ENCODE measurements around the gene GPC3. TPM values are rescaled to one million over a fixed set of nuclear protein-coding genes. Genes with fewer than 3 reads are reported as not detected.

The GPC3 gene
- total and polyA plus RNA-seq, 2 of the 4 experiments (the other 2 are of a cell fraction): not detected

GRCh38 chrX:133685822-133686221 lies 299.6 kb downstream of the GPC3 start:
- no peak for TF ChIP-seq CHD1 (IDR thresholded peaks at IDR 0.05; ENCODE audit: low read depth, low read length)
- TF ChIP-seq, protein P1, sequence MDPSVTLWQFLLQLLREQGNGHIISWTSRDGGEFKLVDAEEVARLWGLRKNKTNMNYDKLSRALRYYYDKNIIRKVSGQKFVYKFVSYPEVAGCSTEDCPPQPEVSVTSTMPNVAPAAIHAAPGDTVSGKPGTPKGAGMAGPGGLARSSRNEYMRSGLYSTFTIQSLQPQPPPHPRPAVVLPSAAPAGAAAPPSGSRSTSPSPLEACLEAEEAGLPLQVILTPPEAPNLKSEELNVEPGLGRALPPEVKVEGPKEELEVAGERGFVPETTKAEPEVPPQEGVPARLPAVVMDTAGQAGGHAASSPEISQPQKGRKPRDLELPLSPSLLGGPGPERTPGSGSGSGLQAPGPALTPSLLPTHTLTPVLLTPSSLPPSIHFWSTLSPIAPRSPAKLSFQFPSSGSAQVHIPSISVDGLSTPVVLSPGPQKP (IDR thresholded peaks at IDR 0.05; ENCODE audit: borderline replicate concordance, low read depth, low read length): no peak
- TF ChIP-seq FOS (IDR thresholded peaks at IDR 0.05; ENCODE audit: low read depth, low read length): no peak
- no peak for TF ChIP-seq RFX5 (IDR thresholded peaks at IDR 0.05; ENCODE audit: low read depth, low read length)
- no peak for TF ChIP-seq MXI1 (IDR thresholded peaks at IDR 0.05; ENCODE audit: borderline replicate concordance, low read depth, low read length)
- TF ChIP-seq POLR2A (IDR thresholded peaks at IDR 0.05; ENCODE audit: low read depth, low read length): no peak
- TF ChIP-seq, protein P2, sequence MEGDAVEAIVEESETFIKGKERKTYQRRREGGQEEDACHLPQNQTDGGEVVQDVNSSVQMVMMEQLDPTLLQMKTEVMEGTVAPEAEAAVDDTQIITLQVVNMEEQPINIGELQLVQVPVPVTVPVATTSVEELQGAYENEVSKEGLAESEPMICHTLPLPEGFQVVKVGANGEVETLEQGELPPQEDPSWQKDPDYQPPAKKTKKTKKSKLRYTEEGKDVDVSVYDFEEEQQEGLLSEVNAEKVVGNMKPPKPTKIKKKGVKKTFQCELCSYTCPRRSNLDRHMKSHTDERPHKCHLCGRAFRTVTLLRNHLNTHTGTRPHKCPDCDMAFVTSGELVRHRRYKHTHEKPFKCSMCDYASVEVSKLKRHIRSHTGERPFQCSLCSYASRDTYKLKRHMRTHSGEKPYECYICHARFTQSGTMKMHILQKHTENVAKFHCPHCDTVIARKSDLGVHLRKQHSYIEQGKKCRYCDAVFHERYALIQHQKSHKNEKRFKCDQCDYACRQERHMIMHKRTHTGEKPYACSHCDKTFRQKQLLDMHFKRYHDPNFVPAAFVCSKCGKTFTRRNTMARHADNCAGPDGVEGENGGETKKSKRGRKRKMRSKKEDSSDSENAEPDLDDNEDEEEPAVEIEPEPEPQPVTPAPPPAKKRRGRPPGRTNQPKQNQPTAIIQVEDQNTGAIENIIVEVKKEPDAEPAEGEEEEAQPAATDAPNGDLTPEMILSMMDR (conservative IDR thresholded peaks at IDR 0.05; ENCODE audit: low read depth, low read length): no peak
- no peak overlapping the region for H3K4me2 ChIP-seq (ENCODE audit: low read depth, low read length)

More at GRCh38 chrX:133685822-133686221, 299.6 kb downstream of the GPC3 start:
- dilution Hi-C loops (cut with HindIII; ENCODE audit: low sequenced_read_pairs, unreplicated experiment): no loop called here
- no peak for ATAC-seq (ENCODE audit: low read depth)
- no CpG with 5 or more reads among the region's 3 CpGs for WGBS, 2 experiments (ENCODE audit: extremely low coverage in 2 of 2, insufficient read length in 1 of 2)
- H3K27ac ChIP-seq (ENCODE audit: insufficient read depth, low read length): no peak overlapping the region
- H3K56ac ChIP-seq (ENCODE audit: extremely low read depth, insufficient read depth, low read length): no peak overlapping the region
- H3K36me3 ChIP-seq (ENCODE audit: control insufficient read depth, insufficient read depth, low read length): no peaks in the 10 kb centered on the region
- ChIA-PET CTCF (no interaction called here), POLR2A (ENCODE audit: unreplicated experiment) (no interaction called here)
- no peak overlapping the region for H3K23ac ChIP-seq (ENCODE audit: low read depth, low read length)
- H3K9ac ChIP-seq (ENCODE audit: low read depth, low read length): no peak overlapping the region
- no peak overlapping the region for H2AK9ac ChIP-seq (replicated peaks; ENCODE audit: low read depth, low read length, poor library complexity)
- no peaks in the 10 kb centered on the region for H4K20me1 ChIP-seq (ENCODE audit: insufficient read depth, low read length)
- no peak overlapping the region for H2BK120ac ChIP-seq (ENCODE audit: low read depth, low read length)
- H3K4me1 ChIP-seq (ENCODE audit: control insufficient read depth, insufficient read depth, low read length): no peaks in the 10 kb centered on the region
- no peak overlapping the region for H3K4ac ChIP-seq (ENCODE audit: low read depth, low read length)
- H3K18ac ChIP-seq (ENCODE audit: low read depth, low read length): no peak overlapping the region
- no peak overlapping the region for H4K8ac ChIP-seq (ENCODE audit: low read depth in 2 of 2, low read length in 2 of 2)
- in situ Hi-C loops (cut with MboI; ENCODE audit: low sequenced_read_pairs): no loop called here
- H3K27me3 ChIP-seq (ENCODE audit: control insufficient read depth, insufficient read depth, low read length): peaks cover 2% of the 10 kb centered on the region; the same call in 1 of the 2 replicates
- no peak overlapping the region for H4K5ac ChIP-seq (ENCODE audit: low read depth, low read length)
- no TSS peak for BruUV-seq (replicated peaks)
- DNase-seq: no peak
- no peak overlapping the region for H2AFZ ChIP-seq (replicated peaks; ENCODE audit: low read length, poor library complexity)
- no peaks in the 10 kb centered on the region for H3K79me1 ChIP-seq (ENCODE audit: low read depth in 1 of 2, low read length in 2 of 2)
- H3K4me3 ChIP-seq (ENCODE audit: insufficient read depth, low read depth, low read length): no peak overlapping the region
- no peak overlapping the region for H2AK5ac ChIP-seq (ENCODE audit: low read depth, low read length)
- no peak overlapping the region for H2BK15ac ChIP-seq (ENCODE audit: low read depth, low read length)
- H2BK5ac ChIP-seq (ENCODE audit: low read depth, low read length, poor library complexity, severe bottlenecking): no peak overlapping the region
- H3K9me1 ChIP-seq (ENCODE audit: insufficient read depth, low read length): no peaks in the 10 kb centered on the region
- H3K14ac ChIP-seq (replicated peaks; ENCODE audit: low read depth, low read length): no peak overlapping the region
- H4K91ac ChIP-seq (ENCODE audit: insufficient read depth, low read depth, low read length): no peak overlapping the region
- H2BK20ac ChIP-seq (ENCODE audit: low read depth, low read length): no peak overlapping the region
- no peaks in the 10 kb centered on the region for H3K9me3 ChIP-seq (ENCODE audit: control insufficient read depth, insufficient read depth, low read length)
- intact Hi-C loops (cut with micrococcal nuclease): no loop called here

Data from IMR-90 (cell line).